IMR-90 (cell line): ENCODE measurements around the gene PTCH1. TPM values are rescaled to one million over a fixed set of nuclear protein-coding genes. Genes with fewer than 3 reads are reported as not detected.

Source experiments
- ATAC-seq: fragments of 200-7000 bp; cut with Tn5 transposase; 2 replicates; pipeline ENCODE4 v1.9.1; 2020; ENCODE audit warnings: low read depth, mild to moderate bottlenecking, moderate library complexity
- BruUV-seq: library from RNA; stranded (reverse); fragments of 400-500 nt; replicated peaks from 2 replicates; lab custom pipeline; 2021; lab: Mats Ljungman, UMichigan
- CTCF ChIA-PET: fragments of 300-600 bp; formaldehyde crosslinking; extraction: SDS; loops from one replicate; lab custom pipeline; 2021; ENCODE audit warnings: antibody characterized with exemption; lab: Yijun Ruan, JAX
- POLR2A ChIA-PET: fragments of 300-600 bp; sonication (Branson Sonifier 250); formaldehyde crosslinking; loops from one replicate; lab custom pipeline; 2022; ENCODE audit warnings: antibody characterized with exemption; ENCODE audit not compliant: unreplicated experiment; lab: Charles Lee
- DNase-seq: peaks from one replicate; pipeline ENCODE4 v3.0.0; 2013
- H2AFZ ChIP-seq: replicated peaks from 2 replicates; pipeline ENCODE3; 2013; ENCODE audit warnings: low read length, mild to moderate bottlenecking; ENCODE audit not compliant: poor library complexity
- H2AK5ac ChIP-seq: 2 replicates; pipeline ENCODE4 v1.6.1; 2013; ENCODE audit warnings: low read depth, low read length, inconsistent platforms
- H2AK9ac ChIP-seq: replicated peaks from 2 replicates; pipeline ENCODE3; 2013; ENCODE audit warnings: mild to moderate bottlenecking, low read depth, low read length, moderate library complexity; ENCODE audit not compliant: poor library complexity
- H2BK120ac ChIP-seq: 2 replicates; pipeline ENCODE4 v1.6.1; 2013; ENCODE audit warnings: low read depth, low read length, inconsistent platforms
- H2BK15ac ChIP-seq: 3 replicates; pipeline ENCODE4 v1.6.1; 2013; ENCODE audit warnings: low read depth, low read length, inconsistent platforms
- H2BK20ac ChIP-seq: 2 replicates; pipeline ENCODE4 v1.6.1; 2013; ENCODE audit warnings: low read depth, mild to moderate bottlenecking, inconsistent platforms, low read length, moderate library complexity
- H2BK5ac ChIP-seq: 2 replicates; pipeline ENCODE4 v1.6.1; 2013; ENCODE audit warnings: mild to moderate bottlenecking, low read depth, low read length, inconsistent platforms; ENCODE audit not compliant: poor library complexity, severe bottlenecking
- H3K14ac ChIP-seq: replicated peaks from 2 replicates; pipeline ENCODE4 v1.6.1; 2013; ENCODE audit warnings: low read depth, low read length, inconsistent platforms
- H3K18ac ChIP-seq: 2 replicates; pipeline ENCODE4 v1.6.1; 2013; ENCODE audit warnings: low read depth, low read length, control low read depth
- H3K23ac ChIP-seq: 2 replicates; pipeline ENCODE4 v1.6.1; 2013; ENCODE audit warnings: low read depth, low read length, inconsistent platforms
- H3K27ac ChIP-seq: 2 replicates; pipeline ENCODE4 v1.5.1; 2013; ENCODE audit warnings: mild to moderate bottlenecking, control low read depth, low read length; ENCODE audit not compliant: insufficient read depth
- H3K27me3 ChIP-seq: 2 replicates; pipeline ENCODE4 v1.6.1; 2013; ENCODE audit warnings: low read length; ENCODE audit not compliant: control insufficient read depth, insufficient read depth
- H3K36me3 ChIP-seq: 2 replicates; pipeline ENCODE4 v1.6.1; 2013; ENCODE audit warnings: low read length, mixed read lengths; ENCODE audit not compliant: control insufficient read depth, insufficient read depth
- H3K4ac ChIP-seq: 2 replicates; pipeline ENCODE4 v1.6.1; 2013; ENCODE audit warnings: low read depth, low read length, inconsistent platforms
- H3K4me1 ChIP-seq: 2 replicates; pipeline ENCODE4 v1.6.1; 2013; ENCODE audit warnings: low read length, mixed read lengths; ENCODE audit not compliant: control insufficient read depth, insufficient read depth
- H3K4me2 ChIP-seq: 2 replicates; pipeline ENCODE4 v1.6.1; 2013; ENCODE audit warnings: low read depth, mild to moderate bottlenecking, control low read depth, low read length, moderate library complexity
- H3K4me3 ChIP-seq: 2 replicates; pipeline ENCODE4 v1.5.1; 2013; ENCODE audit warnings: low read depth, mild to moderate bottlenecking, control low read depth, low read length, moderate library complexity; ENCODE audit not compliant: insufficient read depth
- H3K56ac ChIP-seq: 2 replicates; pipeline ENCODE4 v1.6.1; 2013; ENCODE audit warnings: low read length, inconsistent platforms; ENCODE audit not compliant: insufficient read depth; ENCODE audit errors: extremely low read depth
- H3K79me1 ChIP-seq, 2 experiments: 2 replicates each; pipeline ENCODE4 v1.6.1; 2013; ENCODE audit warnings: low read length in 2 of 2, inconsistent platforms in 1 of 2, low read depth in 1 of 2
- H3K9ac ChIP-seq: 2 replicates; pipeline ENCODE4 v1.6.1; 2013; ENCODE audit warnings: low read depth, low read length, control low read depth
- H3K9me1 ChIP-seq: 2 replicates; pipeline ENCODE4 v1.6.1; 2013; ENCODE audit warnings: low read length, inconsistent platforms; ENCODE audit not compliant: insufficient read depth
- H3K9me3 ChIP-seq: 2 replicates; pipeline ENCODE4 v1.6.1; 2013; ENCODE audit warnings: low read length; ENCODE audit not compliant: control insufficient read depth, insufficient read depth
- H4K20me1 ChIP-seq: 2 replicates; pipeline ENCODE4 v1.6.1; 2013; ENCODE audit warnings: low read length, inconsistent platforms; ENCODE audit not compliant: insufficient read depth
- H4K5ac ChIP-seq: 2 replicates; pipeline ENCODE4 v1.6.1; 2013; ENCODE audit warnings: mild to moderate bottlenecking, low read depth, low read length, control low read depth
- H4K8ac ChIP-seq, 2 experiments: 2 replicates each; pipeline ENCODE4 v1.6.1; 2013; ENCODE audit warnings: low read depth in 2 of 2, low read length in 2 of 2, control low read depth in 1 of 2, inconsistent platforms in 1 of 2
- H4K91ac ChIP-seq: 2 replicates; pipeline ENCODE4 v1.6.1; 2013; ENCODE audit warnings: low read depth, low read length, inconsistent platforms; ENCODE audit not compliant: insufficient read depth
- BHLHE40 ChIP-seq: fragments of 150-350 bp; IDR thresholded peaks from 2 replicates; pipeline ENCODE4 v1.6.1; 2016; ENCODE audit warnings: mild to moderate bottlenecking, low read depth, low read length
- CEBPB ChIP-seq: IDR thresholded peaks from 2 replicates; pipeline ENCODE4 v1.6.1; 2012; ENCODE audit warnings: low read depth, low read length, improper control_type of control experiment
- CHD1 ChIP-seq: IDR thresholded peaks from 2 replicates; pipeline ENCODE4 v1.6.1; 2012; ENCODE audit warnings: low read depth, low read length, improper control_type of control experiment
- CTCF ChIP-seq: conservative IDR thresholded peaks from 2 replicates; pipeline ENCODE4 v1.5.1; 2012; ENCODE audit warnings: mild to moderate bottlenecking, low read depth, low read length, improper control_type of control experiment
- ELK1 ChIP-seq: fragments of 150-350 bp; IDR thresholded peaks from 2 replicates; pipeline ENCODE4 v1.6.1; 2016; ENCODE audit warnings: low read depth, mild to moderate bottlenecking, low read length, moderate library complexity, borderline replicate concordance
- FOS ChIP-seq: fragments of 150-350 bp; IDR thresholded peaks from 2 replicates; pipeline ENCODE4 v1.6.1; 2016; ENCODE audit warnings: low read depth, low read length
- MAFK ChIP-seq: IDR thresholded peaks from 2 replicates; pipeline ENCODE4 v1.6.1; 2012; ENCODE audit warnings: low read depth, low read length, improper control_type of control experiment
- MAZ ChIP-seq: IDR thresholded peaks from 2 replicates; pipeline ENCODE4 v1.6.1; 2012; ENCODE audit warnings: low read depth, mild to moderate bottlenecking, low read length, improper control_type of control experiment, moderate library complexity, borderline replicate concordance
- MXI1 ChIP-seq: IDR thresholded peaks from 2 replicates; pipeline ENCODE4 v1.6.1; 2012; ENCODE audit warnings: low read depth, mild to moderate bottlenecking, low read length, moderate library complexity, borderline replicate concordance
- NFE2L2 ChIP-seq: fragments of 150-350 bp; IDR thresholded peaks from 2 replicates; pipeline ENCODE4 v1.6.1; 2016; ENCODE audit warnings: low read depth, mild to moderate bottlenecking, low read length
- POLR2A ChIP-seq: IDR thresholded peaks from 2 replicates; pipeline ENCODE4 v1.6.1; 2012; ENCODE audit warnings: mild to moderate bottlenecking, low read depth, low read length
- RAD21 ChIP-seq: IDR thresholded peaks from 2 replicates; pipeline ENCODE4 v1.6.1; 2012; ENCODE audit warnings: low read length, improper control_type of control experiment
- RCOR1 ChIP-seq: IDR thresholded peaks from 2 replicates; pipeline ENCODE4 v1.6.1; 2012; ENCODE audit warnings: mild to moderate bottlenecking, low read length, improper control_type of control experiment; ENCODE audit not compliant: insufficient replicate concordance
- RFX5 ChIP-seq: IDR thresholded peaks from 2 replicates; pipeline ENCODE4 v1.8.0; 2012; ENCODE audit warnings: low read depth, mild to moderate bottlenecking, low read length, moderate library complexity
- SMC3 ChIP-seq: fragments of 150-350 bp; IDR thresholded peaks from 2 replicates; pipeline ENCODE4 v1.6.1; 2016; ENCODE audit warnings: low read depth, mild to moderate bottlenecking, antibody characterized with exemption, low read length, moderate library complexity
- USF2 ChIP-seq: fragments of 150-350 bp; IDR thresholded peaks from 2 replicates; pipeline ENCODE4 v1.6.1; 2017; ENCODE audit warnings: mild to moderate bottlenecking, antibody characterized with exemption, low read length, low read depth
- WGBS, 2 experiments: methylation state at CpG; one replicate each; pipeline versions ENCODE4 v1.1.5 to v1.1.7; 2013; ENCODE audit warnings: missing lambda C conversion rate in 2 of 2; ENCODE audit not compliant: insufficient read length in 1 of 2; ENCODE audit errors: extremely low coverage in 2 of 2; 5-methylcytosine and 5-hydroxymethylcytosine counted together
- dilution Hi-C: fragments of 300-500 bp; cut with HindIII; formaldehyde crosslinking; loops from one replicate; pipeline ENCODE4 v1.14.3; 2018; ENCODE audit warnings: low sequenced_read_pairs; ENCODE audit not compliant: unreplicated experiment
- in situ Hi-C: fragments of 300-500 bp; cut with MboI; formaldehyde crosslinking; loops from 3 replicates; pipeline ENCODE4 v1.14.3; 2019; ENCODE audit warnings: low sequenced_read_pairs, inconsistent platforms, mixed read lengths
- intact Hi-C: fragments of 100-400 bp; cut with micrococcal nuclease; formaldehyde crosslinking; loops from 2 replicates; pipeline ENCODE4 v1.10.0; 2022
- polyA plus RNA-seq, 3 experiments: library from polyadenylated mRNA; depleted of rRNA; stranded (reverse); fragments of >200 nt; gene quantifications; 2 replicates each; pipeline ENCODE4 v1.2.3, GENCODE V29; 2012; ENCODE audit warnings: low replicate concordance in 1 of 3
- total RNA-seq: library from RNA; depleted of rRNA; stranded (reverse); fragments of >200 nt; gene quantifications from 2 replicates; pipeline ENCODE4 v1.2.3, GENCODE V29; 2012

Gene PTCH1
- total and polyA plus RNA-seq, 2 of the 4 experiments (the other 2 are of a cell fraction), result 4.1 to 5.0 TPM

GRCh38 chr9:95503369-95503768 lies 13.4 kb downstream of the PTCH1 start:
- POLR2A ChIA-PET, result no interaction called here
- Histone ChIP-seq H3K18ac (no peak overlapping the region), H3K23ac (no peak overlapping the region), H3K14ac (no peak overlapping the region), H2AK5ac (no peak overlapping the region), H2BK20ac (no peak overlapping the region), H3K36me3 (no peaks in the 10 kb centered on the region; the same call in 1 of the 2 replicates), H3K9me3 (no peaks in the 10 kb centered on the region), H3K9me1 (peaks cover 8% of the 10 kb centered on the region), H3K79me1 (peaks cover 17 to 61% of the 10 kb centered on the region in 2 experiments), H3K4me1 (peaks cover 16% of the 10 kb centered on the region), H3K9ac (no peak overlapping the region), H4K8ac (no peak overlapping the region), H2AFZ (no peak overlapping the region), H3K27me3 (no peaks in the 10 kb centered on the region), H2BK120ac (no peak overlapping the region), H3K4ac (no peak overlapping the region), H2BK15ac (no peak overlapping the region; the same call in 2 of the 3 replicates), H3K27ac (no peak overlapping the region), H2AK9ac (no peak overlapping the region), H2BK5ac (no peak overlapping the region), H3K4me2 (no peak overlapping the region), H4K91ac (no peak overlapping the region), H4K20me1 (peaks cover 49% of the 10 kb centered on the region), H4K5ac (no peak overlapping the region), H3K4me3 (no peak overlapping the region), H3K56ac (no peak overlapping the region)
- TF ChIP-seq RFX5 (no peak), FOS (no peak), USF2 (no peak), RCOR1 (no peak), MAFK (no peak), RAD21 (no peak), CHD1 (no peak), ELK1 (no peak), CTCF (no peak), CEBPB (no peak), NFE2L2 (no peak), BHLHE40 (no peak), SMC3 (no peak), MXI1 (no peak), MAZ (no peak), POLR2A (no peak)
- DNase-seq (no peak), ATAC-seq (no peak)
- in situ Hi-C loops (no loop called here), intact Hi-C loops (loop anchor here (10.0 kb wide), 1 partner anchor 631 kb away; no protein-coding TSS in a partner anchor), dilution Hi-C loops (no loop called here)
- no CpG with 5 or more reads among the region's 6 CpGs for WGBS, 2 experiments
- CTCF ChIA-PET, result interaction anchor here (0.6 kb wide), 1 partner anchor 30 kb away, joined by 3 read pairs; no protein-coding TSS in a partner anchor
- BruUV-seq, result no TSS peak
